HepG2 (cell line): Measurements from ENCODE around the gene CDC42BPG. TPM values are rescaled to one million over a fixed set of nuclear protein-coding genes. Genes with fewer than 3 reads are reported as not detected.

Experiments used
- CHCHD3 ChIP-seq: sonication (generic); formaldehyde crosslinking; IDR thresholded peaks from 2 replicates; pipeline ENCODE4 v1.8.0; 2022; ENCODE audit warnings: mild to moderate bottlenecking, missing genetic modification reagents, moderate library complexity
- JUN ChIP-seq: sonication (generic); formaldehyde crosslinking; IDR thresholded peaks from 2 replicates; pipeline ENCODE4 v1.4.0; 2020; ENCODE audit warnings: mild to moderate bottlenecking, missing genetic modification reagents
- KMT2A ChIP-seq: sonication (generic); formaldehyde crosslinking; IDR thresholded peaks from 2 replicates; pipeline ENCODE4 v1.4.0; 2020; ENCODE audit warnings: missing genetic modification reagents
- NONO ChIP-seq, 2 experiments: fragments of 450-650 bp in 1 of 2; sonication (generic) in 1 of 2; formaldehyde crosslinking in 1 of 2; IDR thresholded peaks in 1 of 2; conservative IDR thresholded peaks in 1 of 2; 2 replicates each; pipeline versions ENCODE4 v1.6.1 to v1.8.0; 2017 to 2022; ENCODE audit warnings: mild to moderate bottlenecking in 1 of 2, missing genetic modification reagents in 1 of 2, moderate library complexity in 1 of 2
- RAD21 ChIP-seq: fragments of 450-650 bp; formaldehyde crosslinking; IDR thresholded peaks from 2 replicates; pipeline ENCODE4 v1.5.0; 2020; ENCODE audit warnings: mild to moderate bottlenecking
- SMC3 ChIP-seq: IDR thresholded peaks from 2 replicates; pipeline ENCODE4 v1.6.1; 2011; ENCODE audit warnings: low read length, improper control_type of control experiment
- ZNF350 ChIP-seq: sonication (generic); formaldehyde crosslinking; IDR thresholded peaks from 2 replicates; pipeline ENCODE4 v1.4.0; 2020; ENCODE audit warnings: mild to moderate bottlenecking, low read depth, missing genetic modification reagents, borderline replicate concordance
- ZNF558 ChIP-seq: sonication (generic); formaldehyde crosslinking; IDR thresholded peaks from 2 replicates; pipeline ENCODE4 v1.9.0; 2022; ENCODE audit warnings: mild to moderate bottlenecking, missing genetic modification reagents, borderline replicate concordance
- ZNF607 ChIP-seq: sonication (generic); formaldehyde crosslinking; IDR thresholded peaks from 2 replicates; pipeline ENCODE4 v1.5.1; 2020; ENCODE audit warnings: missing genetic modification reagents, mild to moderate bottlenecking, borderline replicate concordance
- polyA plus RNA-seq, 8 experiments: library from polyadenylated mRNA; depleted of rRNA in 3 of 8; stranded (reverse) in 7 of 8; unstranded in 1 of 8; fragments of >200 nt; fragmentation: Illumina TruSeq in 4 of 8; extraction: Trizol in 4 of 8; gene quantifications; 2 replicates each; pipeline versions ENCODE4 v1.2.1 to v1.2.3, GENCODE V29; 2011 to 2016; ENCODE audit warnings: low read depth in 4 of 8, missing spikeins in 1 of 8, mixed read lengths in 1 of 8; ENCODE audit not compliant: insufficient read depth in 1 of 8
- total RNA-seq, 5 experiments: library from RNA; depleted of rRNA; stranded (reverse); fragments of >200 nt; fragmentation: Illumina TruSeq; extraction: Trizol; gene quantifications; 2 replicates each; pipeline ENCODE4 v1.2.3, GENCODE V29; 2016; ENCODE audit warnings: low read depth in 1 of 5
- TF ChIP-seq, protein P1 (sequence below): sonication (generic); formaldehyde crosslinking; IDR thresholded peaks from 2 replicates; pipeline ENCODE4 v1.4.0; 2020; ENCODE audit warnings: missing genetic modification reagents, borderline replicate concordance
- TF ChIP-seq, protein P2 (sequence below): sonication (generic); formaldehyde crosslinking; IDR thresholded peaks from 2 replicates; pipeline ENCODE4 v1.4.0; 2020; ENCODE audit warnings: missing genetic modification reagents
- TF ChIP-seq, protein P3 (sequence below): sonication (generic); formaldehyde crosslinking; IDR thresholded peaks from 2 replicates; pipeline ENCODE4 v1.5.0; 2020; ENCODE audit warnings: missing genetic modification reagents, mild to moderate bottlenecking, borderline replicate concordance
- TF ChIP-seq, protein P4 (sequence below): sonication (generic); formaldehyde crosslinking; IDR thresholded peaks from 2 replicates; pipeline ENCODE4 v1.9.0; 2021; ENCODE audit warnings: missing genetic modification reagents, mild to moderate bottlenecking, borderline replicate concordance
- TF ChIP-seq, protein P5 (sequence below): sonication (generic); formaldehyde crosslinking; IDR thresholded peaks from 2 replicates; pipeline ENCODE4 v1.5.1; 2020; ENCODE audit warnings: mild to moderate bottlenecking, missing genetic modification reagents, moderate library complexity
- TF ChIP-seq, protein P6 (sequence below): sonication (generic); formaldehyde crosslinking; IDR thresholded peaks from 2 replicates; pipeline ENCODE4 v1.5.0; 2020; ENCODE audit warnings: missing genetic modification reagents
- TF ChIP-seq, protein P7 (sequence below): sonication (generic); formaldehyde crosslinking; IDR thresholded peaks from 2 replicates; pipeline ENCODE4 v1.4.0; 2020; ENCODE audit warnings: missing genetic modification reagents
- TF ChIP-seq, protein P8 (sequence below): sonication (generic); formaldehyde crosslinking; IDR thresholded peaks from 2 replicates; pipeline ENCODE4 v1.5.0; 2020; ENCODE audit warnings: missing genetic modification reagents

CDC42BPG gene
- total and polyA plus RNA-seq, 2 of the 13 experiments (the other 11 are each of a cell fraction or from before 2014, with no cell fraction given), result 0.55 to 1.4 TPM

DNA sequence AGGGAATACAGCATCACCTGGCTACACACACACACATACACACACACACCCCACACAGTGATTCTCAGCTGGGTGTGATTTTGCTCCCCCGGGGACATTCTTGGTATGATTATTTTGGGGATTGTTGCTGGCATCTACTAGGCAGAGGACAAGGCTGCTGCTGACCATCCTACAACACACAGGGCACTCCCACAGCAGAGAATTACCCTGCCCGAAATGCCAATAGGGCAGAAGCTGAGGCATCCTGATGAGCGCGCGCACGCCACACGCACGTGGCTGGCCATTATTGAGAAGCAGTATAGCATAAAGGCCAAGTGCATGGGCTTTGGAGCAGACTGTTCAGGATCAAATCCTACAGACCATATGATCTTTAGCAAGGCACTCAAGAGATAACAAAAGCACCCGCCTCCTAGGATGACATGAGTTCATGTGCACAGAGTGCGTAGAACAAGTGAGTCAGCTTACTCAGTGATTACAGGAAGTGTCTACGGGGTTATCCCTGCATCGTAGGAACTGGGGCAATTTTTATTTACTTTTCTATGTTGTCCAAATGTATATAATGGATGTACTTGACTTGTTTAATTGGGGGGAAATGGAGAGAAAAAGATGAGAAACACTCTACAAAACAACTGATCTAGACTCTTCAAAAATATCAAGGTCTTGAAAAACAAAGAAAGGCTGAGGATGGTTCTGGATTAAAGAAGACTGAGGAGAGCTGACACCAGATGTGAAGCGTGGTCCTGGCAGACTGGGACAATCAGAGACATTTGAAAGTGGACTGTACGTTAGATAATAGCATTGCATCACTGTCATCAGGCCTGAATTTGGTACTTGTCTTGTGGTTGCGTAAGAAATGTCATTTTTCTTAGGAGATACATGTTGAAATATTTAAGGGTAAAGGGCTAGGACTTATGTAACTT is 41.2 kb upstream of the CDC42BPG start (continued):
- TF ChIP-seq, protein P1, sequence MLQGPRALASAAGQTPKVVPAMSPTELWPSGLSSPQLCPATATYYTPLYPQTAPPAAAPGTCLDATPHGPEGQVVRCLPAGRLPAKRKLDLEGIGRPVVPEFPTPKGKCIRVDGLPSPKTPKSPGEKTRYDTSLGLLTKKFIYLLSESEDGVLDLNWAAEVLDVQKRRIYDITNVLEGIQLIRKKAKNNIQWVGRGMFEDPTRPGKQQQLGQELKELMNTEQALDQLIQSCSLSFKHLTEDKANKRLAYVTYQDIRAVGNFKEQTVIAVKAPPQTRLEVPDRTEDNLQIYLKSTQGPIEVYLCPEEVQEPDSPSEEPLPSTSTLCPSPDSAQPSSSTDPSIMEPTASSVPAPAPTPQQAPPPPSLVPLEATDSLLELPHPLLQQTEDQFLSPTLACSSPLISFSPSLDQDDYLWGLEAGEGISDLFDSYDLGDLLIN (CRISPR knock-in tag), result no peak
- no peak for TF ChIP-seq SMC3
- TF ChIP-seq, protein P2, sequence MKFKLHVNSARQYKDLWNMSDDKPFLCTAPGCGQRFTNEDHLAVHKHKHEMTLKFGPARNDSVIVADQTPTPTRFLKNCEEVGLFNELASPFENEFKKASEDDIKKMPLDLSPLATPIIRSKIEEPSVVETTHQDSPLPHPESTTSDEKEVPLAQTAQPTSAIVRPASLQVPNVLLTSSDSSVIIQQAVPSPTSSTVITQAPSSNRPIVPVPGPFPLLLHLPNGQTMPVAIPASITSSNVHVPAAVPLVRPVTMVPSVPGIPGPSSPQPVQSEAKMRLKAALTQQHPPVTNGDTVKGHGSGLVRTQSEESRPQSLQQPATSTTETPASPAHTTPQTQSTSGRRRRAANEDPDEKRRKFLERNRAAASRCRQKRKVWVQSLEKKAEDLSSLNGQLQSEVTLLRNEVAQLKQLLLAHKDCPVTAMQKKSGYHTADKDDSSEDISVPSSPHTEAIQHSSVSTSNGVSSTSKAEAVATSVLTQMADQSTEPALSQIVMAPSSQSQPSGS (CRISPR knock-in tag), result no peak
- no peak for TF ChIP-seq CHCHD3 (CRISPR knock-in tag)
- TF ChIP-seq, protein P3, sequence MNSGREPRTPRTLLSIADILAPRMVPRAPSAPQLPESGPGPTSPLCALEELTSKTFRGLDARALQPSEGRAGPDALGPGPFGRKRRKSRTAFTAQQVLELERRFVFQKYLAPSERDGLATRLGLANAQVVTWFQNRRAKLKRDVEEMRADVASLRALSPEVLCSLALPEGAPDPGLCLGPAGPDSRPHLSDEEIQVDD (CRISPR knock-in tag), result no peak
- TF ChIP-seq ZNF558, result no peak
- TF ChIP-seq, protein P4, sequence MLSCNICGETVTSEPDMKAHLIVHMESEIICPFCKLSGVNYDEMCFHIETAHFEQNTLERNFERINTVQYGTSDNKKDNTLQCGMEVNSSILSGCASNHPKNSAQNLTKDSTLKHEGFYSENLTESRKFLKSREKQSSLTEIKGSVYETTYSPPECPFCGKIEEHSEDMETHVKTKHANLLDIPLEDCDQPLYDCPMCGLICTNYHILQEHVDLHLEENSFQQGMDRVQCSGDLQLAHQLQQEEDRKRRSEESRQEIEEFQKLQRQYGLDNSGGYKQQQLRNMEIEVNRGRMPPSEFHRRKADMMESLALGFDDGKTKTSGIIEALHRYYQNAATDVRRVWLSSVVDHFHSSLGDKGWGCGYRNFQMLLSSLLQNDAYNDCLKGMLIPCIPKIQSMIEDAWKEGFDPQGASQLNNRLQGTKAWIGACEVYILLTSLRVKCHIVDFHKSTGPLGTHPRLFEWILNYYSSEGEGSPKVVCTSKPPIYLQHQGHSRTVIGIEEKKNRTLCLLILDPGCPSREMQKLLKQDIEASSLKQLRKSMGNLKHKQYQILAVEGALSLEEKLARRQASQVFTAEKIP (CRISPR knock-in tag), result no peak
- no peak for TF ChIP-seq ZNF607
- TF ChIP-seq, protein P5, sequence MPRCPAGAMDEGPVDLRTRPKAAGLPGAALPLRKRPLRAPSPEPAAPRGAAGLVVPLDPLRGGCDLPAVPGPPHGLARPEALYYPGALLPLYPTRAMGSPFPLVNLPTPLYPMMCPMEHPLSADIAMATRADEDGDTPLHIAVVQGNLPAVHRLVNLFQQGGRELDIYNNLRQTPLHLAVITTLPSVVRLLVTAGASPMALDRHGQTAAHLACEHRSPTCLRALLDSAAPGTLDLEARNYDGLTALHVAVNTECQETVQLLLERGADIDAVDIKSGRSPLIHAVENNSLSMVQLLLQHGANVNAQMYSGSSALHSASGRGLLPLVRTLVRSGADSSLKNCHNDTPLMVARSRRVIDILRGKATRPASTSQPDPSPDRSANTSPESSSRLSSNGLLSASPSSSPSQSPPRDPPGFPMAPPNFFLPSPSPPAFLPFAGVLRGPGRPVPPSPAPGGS (CRISPR knock-in tag), result no peak
- no peak for TF ChIP-seq RAD21 (CRISPR knock-in tag)
- TF ChIP-seq, protein P6, sequence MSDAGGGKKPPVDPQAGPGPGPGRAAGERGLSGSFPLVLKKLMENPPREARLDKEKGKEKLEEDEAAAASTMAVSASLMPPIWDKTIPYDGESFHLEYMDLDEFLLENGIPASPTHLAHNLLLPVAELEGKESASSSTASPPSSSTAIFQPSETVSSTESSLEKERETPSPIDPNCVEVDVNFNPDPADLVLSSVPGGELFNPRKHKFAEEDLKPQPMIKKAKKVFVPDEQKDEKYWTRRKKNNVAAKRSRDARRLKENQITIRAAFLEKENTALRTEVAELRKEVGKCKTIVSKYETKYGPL (CRISPR knock-in tag), result peak; percentile 69; the same call in 1 of the 2 replicates
- TF ChIP-seq ZNF350 (CRISPR knock-in tag), result no peak
- TF ChIP-seq, protein P7, sequence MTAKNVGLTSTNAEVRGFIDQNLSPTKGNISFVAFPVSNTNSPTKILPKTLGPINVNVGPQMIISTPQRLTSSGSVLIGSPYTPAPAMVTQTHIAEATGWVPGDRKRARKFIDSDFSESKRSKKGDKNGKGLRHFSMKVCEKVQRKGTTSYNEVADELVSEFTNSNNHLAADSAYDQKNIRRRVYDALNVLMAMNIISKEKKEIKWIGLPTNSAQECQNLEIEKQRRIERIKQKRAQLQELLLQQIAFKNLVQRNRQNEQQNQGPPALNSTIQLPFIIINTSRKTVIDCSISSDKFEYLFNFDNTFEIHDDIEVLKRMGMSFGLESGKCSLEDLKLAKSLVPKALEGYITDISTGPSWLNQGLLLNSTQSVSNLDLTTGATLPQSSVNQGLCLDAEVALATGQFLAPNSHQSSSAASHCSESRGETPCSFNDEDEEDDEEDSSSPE (CRISPR knock-in tag), result no peak
- TF ChIP-seq NONO (IDR thresholded peaks at IDR 0.05), result no peak
- peak; percentile 41; the same call in 1 of the 2 replicates for TF ChIP-seq NONO (CRISPR knock-in tag; conservative IDR thresholded peaks at IDR 0.05)
- no peak for TF ChIP-seq JUN
- TF ChIP-seq, protein P8, sequence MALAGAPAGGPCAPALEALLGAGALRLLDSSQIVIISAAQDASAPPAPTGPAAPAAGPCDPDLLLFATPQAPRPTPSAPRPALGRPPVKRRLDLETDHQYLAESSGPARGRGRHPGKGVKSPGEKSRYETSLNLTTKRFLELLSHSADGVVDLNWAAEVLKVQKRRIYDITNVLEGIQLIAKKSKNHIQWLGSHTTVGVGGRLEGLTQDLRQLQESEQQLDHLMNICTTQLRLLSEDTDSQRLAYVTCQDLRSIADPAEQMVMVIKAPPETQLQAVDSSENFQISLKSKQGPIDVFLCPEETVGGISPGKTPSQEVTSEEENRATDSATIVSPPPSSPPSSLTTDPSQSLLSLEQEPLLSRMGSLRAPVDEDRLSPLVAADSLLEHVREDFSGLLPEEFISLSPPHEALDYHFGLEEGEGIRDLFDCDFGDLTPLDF (CRISPR knock-in tag), result no peak
- no peak for TF ChIP-seq KMT2A (CRISPR knock-in tag)
